Astrocyte (in vitro differentiated cells and primary cell): ENCODE results near the gene OVOL1. TPM values are rescaled to one million over a fixed set of nuclear protein-coding genes. Genes with fewer than 3 reads are reported as not detected.

Experiments used
- DNase-seq: peaks from one replicate; pipeline ENCODE4 v3.0.0-alpha.2; 2010; ENCODE audit warnings: low read depth
- FAIRE-seq: peaks from 2 replicates; lab custom pipeline; 2011; peaks lifted over from hg19 to GRCh38; lab: Jason Lieb, UNC
- H2AFZ ChIP-seq: 2 replicates; pipeline ENCODE4 v1.6.0; 2012; ENCODE audit warnings: low read depth, low read length, inconsistent platforms
- H3K27ac ChIP-seq: 2 replicates; pipeline ENCODE4 v1.5.1; 2011; ENCODE audit warnings: low read depth, low read length, inconsistent platforms
- H3K27me3 ChIP-seq: 2 replicates; pipeline ENCODE4 v1.6.0; 2011; ENCODE audit warnings: low read length, inconsistent platforms; ENCODE audit not compliant: insufficient read depth
- H3K36me3 ChIP-seq: 2 replicates; pipeline ENCODE4 v1.5.1; 2011; ENCODE audit warnings: low read length, inconsistent platforms; ENCODE audit not compliant: insufficient read depth
- H3K4me1 ChIP-seq: 2 replicates; pipeline ENCODE4 v1.5.1; 2011; ENCODE audit warnings: low read length, inconsistent platforms; ENCODE audit not compliant: insufficient read depth
- H3K4me2 ChIP-seq: 2 replicates; pipeline ENCODE4 v1.6.0; 2012; ENCODE audit warnings: low read length, inconsistent platforms
- H3K4me3 ChIP-seq: 2 replicates; pipeline ENCODE4 v1.5.1; 2011; ENCODE audit warnings: low read depth, mild to moderate bottlenecking, low read length, inconsistent platforms; ENCODE audit not compliant: insufficient read depth
- H3K79me2 ChIP-seq: 2 replicates; pipeline ENCODE4 v1.6.0; 2012; ENCODE audit warnings: mild to moderate bottlenecking, low read length, inconsistent platforms; ENCODE audit not compliant: insufficient read depth
- H3K9ac ChIP-seq: 2 replicates; pipeline ENCODE4 v1.6.0; 2012; ENCODE audit warnings: mild to moderate bottlenecking, low read length, inconsistent platforms
- H3K9me3 ChIP-seq: 2 replicates; pipeline ENCODE4 v1.5.1; 2012; ENCODE audit warnings: low read depth, mild to moderate bottlenecking, low read length, inconsistent platforms; ENCODE audit not compliant: insufficient read depth
- H4K20me1 ChIP-seq: 2 replicates; pipeline ENCODE4 v1.6.0; 2012; ENCODE audit warnings: low read length, inconsistent platforms; ENCODE audit not compliant: insufficient read depth
- H3K27ac Mint-ChIP-seq: one replicate; pipeline ENCODE4 v1.8.0; 2021; ENCODE audit warnings: mild to moderate bottlenecking, mixed read lengths; ENCODE audit not compliant: unreplicated experiment
- H3K27me3 Mint-ChIP-seq: one replicate; pipeline ENCODE4 v1.8.0; 2021; ENCODE audit warnings: low read depth, mixed read lengths; ENCODE audit not compliant: unreplicated experiment
- H3K36me3 Mint-ChIP-seq: one replicate; pipeline ENCODE4 v1.8.0; 2021; ENCODE audit warnings: low read depth, mixed read lengths; ENCODE audit not compliant: unreplicated experiment
- H3K4me1 Mint-ChIP-seq: one replicate; pipeline ENCODE4 v1.8.0; 2021; ENCODE audit warnings: low read depth, mixed read lengths; ENCODE audit not compliant: unreplicated experiment
- H3K4me3 Mint-ChIP-seq: one replicate; pipeline ENCODE4 v1.8.0; 2021; ENCODE audit warnings: mild to moderate bottlenecking, moderate library complexity, mixed read lengths; ENCODE audit not compliant: unreplicated experiment
- H3K9me3 Mint-ChIP-seq: one replicate; pipeline ENCODE4 v1.8.0; 2021; ENCODE audit warnings: mild to moderate bottlenecking, mixed read lengths; ENCODE audit not compliant: unreplicated experiment
- CTCF ChIP-seq: IDR thresholded peaks from 2 replicates; pipeline ENCODE4 v1.5.1; 2011; ENCODE audit warnings: low read depth, mild to moderate bottlenecking, inconsistent platforms, low read length, moderate library complexity; ENCODE audit not compliant: insufficient read depth
- EZH2 ChIP-seq: IDR thresholded peaks from 2 replicates; pipeline ENCODE4 v1.6.1; 2012; ENCODE audit warnings: mild to moderate bottlenecking, low read length, inconsistent platforms; ENCODE audit not compliant: insufficient read depth
- total RNA-seq: library from RNA; stranded (reverse); gene quantifications from 2 replicates; pipeline ENCODE4 v1.2.1, GENCODE V29; 2021

OVOL1 gene
- total RNA-seq, 1 donor from 2014 or later = 1.0 TPM

- TF ChIP-seq CTCF (peak; percentile 48), EZH2 (no peak)
- no peak for FAIRE-seq
- peak overlapping the region; percentile 85 for H3K4me3 Mint-ChIP-seq
- Histone ChIP-seq H3K9me3 (no peaks in the 10 kb centered on the region), H3K27me3 (peaks cover 8% of the 10 kb centered on the region), H2AFZ (peak overlapping the region; percentile 85), H3K4me2 (peak overlapping the region; percentile 86), H3K4me1 (peaks cover 6% of the 10 kb centered on the region), H3K9ac (peak overlapping the region; percentile 83), H4K20me1 (peaks cover 34% of the 10 kb centered on the region), H3K79me2 (peaks cover 18% of the 10 kb centered on the region), H3K36me3 (no peaks in the 10 kb centered on the region), H3K27ac (peak overlapping the region; percentile 42), H3K4me3 (peak overlapping the region; percentile 73)
- DNase-seq = peak; percentile 54
- no peak overlapping the region for H3K27ac Mint-ChIP-seq
- H3K36me3 Mint-ChIP-seq = peaks cover 11% of the 10 kb centered on the region
- H3K27me3 Mint-ChIP-seq = peaks cover 22% of the 10 kb centered on the region
- peaks cover 7% of the 10 kb centered on the region for H3K4me1 Mint-ChIP-seq
- H3K9me3 Mint-ChIP-seq = no peaks in the 10 kb centered on the region
Measured at GRCh38 chr11:65779919-65780769, 6.7 kb upstream of the OVOL1 start.

GRCh38 chr11:65780770-65781151 lies 6.1 kb upstream of the OVOL1 start, which contains the start of gene AP5B1:
AP5B1 (minus strand) TSS chr11:65780976; CDS start chr11:65780591, 385 bp downstream.
- Histone ChIP-seq H3K4me3 (peak within 1 kb of the TSS; percentile 73), H3K9me3 (no peaks in the 10 kb centered on the region), H3K4me1 (peaks cover 6% of the 10 kb centered on the region), H3K36me3 (no peaks in the 10 kb centered on the region), H4K20me1 (peaks cover 34% of the 10 kb centered on the region), H3K4me2 (peak within 1 kb of the TSS; percentile 86), H3K9ac (peak within 1 kb of the TSS; percentile 83), H2AFZ (peak within 1 kb of the TSS; percentile 85), H3K27me3 (peaks cover 14% of the 10 kb centered on the region), H3K79me2 (peaks cover 18% of the 10 kb centered on the region), H3K27ac (peak within 1 kb of the TSS; percentile 42)
- Mint-ChIP-seq H3K36me3 (peaks cover 11% of the 10 kb centered on the region), H3K27ac (no peak within 1 kb of the TSS), H3K9me3 (peaks cover 2% of the 10 kb centered on the region), H3K4me3 (peak within 1 kb of the TSS; percentile 85), H3K27me3 (peaks cover 29% of the 10 kb centered on the region), H3K4me1 (peaks cover 7% of the 10 kb centered on the region)
- no peak for FAIRE-seq
- TF ChIP-seq EZH2 = no peak
- TF ChIP-seq CTCF = no peak
- peak; percentile 14 for DNase-seq
